Measurements from ENCODE around the gene TCTN2. TPM values are rescaled to one million over a fixed set of nuclear protein-coding genes. Genes with fewer than 3 reads are reported as not detected.

TCTN2 gene
- total RNA-seq, 1 donor, result 13.0 TPM

- TF ChIP-seq CTCF (IDR thresholded peaks at IDR 0.05; ENCODE audit: insufficient read depth, low read depth, low read length), result no peak
These were observed 25.0 kb upstream of the TCTN2 start for GRCh38 chr12:123645878-123646277.

DNA sequence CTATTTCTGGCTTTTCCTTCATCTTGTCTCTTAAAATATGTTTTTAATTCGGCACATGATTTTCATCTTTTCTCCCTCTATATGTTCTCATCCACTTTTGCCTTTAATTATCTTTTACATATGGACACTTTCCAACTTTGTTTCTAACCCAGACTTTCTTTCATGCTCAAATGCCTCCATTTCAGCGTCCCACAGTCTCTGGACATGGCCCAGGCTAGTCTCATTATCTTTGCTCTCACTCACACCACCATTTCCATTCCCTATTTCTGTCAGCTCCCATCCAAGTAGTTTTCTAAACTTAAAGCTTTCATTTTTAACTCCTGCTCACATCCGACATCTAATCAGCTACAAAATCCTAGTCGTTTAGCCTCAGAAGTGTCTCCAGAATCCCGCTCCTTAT lies 22.5 kb upstream of the TCTN2 start:
- TF ChIP-seq CTCF (IDR thresholded peaks at IDR 0.05; ENCODE audit: insufficient read depth, low read depth, low read length), result no peak
- H3K4me3 ChIP-seq (ENCODE audit: low read depth, low read length), result no peak overlapping the region
- DNase-seq (ENCODE audit: low read depth), result no peak

More at GRCh38 chr12:123645878-123646277, 25.0 kb upstream of the TCTN2 start:
- no peak overlapping the region for H3K4me3 ChIP-seq (ENCODE audit: low read depth, low read length)
- no peak for DNase-seq (ENCODE audit: low read depth)

GRCh38 chr12:123654129-123654701 lies 16.7 kb upstream of the TCTN2 start:
- no peak for DNase-seq (ENCODE audit: low read depth)
- H3K4me3 ChIP-seq (ENCODE audit: low read depth, low read length), result no peak overlapping the region
- TF ChIP-seq CTCF (IDR thresholded peaks at IDR 0.05; ENCODE audit: insufficient read depth, low read depth, low read length), result no peak

GRCh38 chr12:123655420-123655819 lies 15.5 kb upstream of the TCTN2 start:
- no peak for DNase-seq (ENCODE audit: low read depth)
- no peak overlapping the region for H3K4me3 ChIP-seq (ENCODE audit: low read depth, low read length)
- TF ChIP-seq CTCF (IDR thresholded peaks at IDR 0.05; ENCODE audit: insufficient read depth, low read depth, low read length), result no peak

DNA sequence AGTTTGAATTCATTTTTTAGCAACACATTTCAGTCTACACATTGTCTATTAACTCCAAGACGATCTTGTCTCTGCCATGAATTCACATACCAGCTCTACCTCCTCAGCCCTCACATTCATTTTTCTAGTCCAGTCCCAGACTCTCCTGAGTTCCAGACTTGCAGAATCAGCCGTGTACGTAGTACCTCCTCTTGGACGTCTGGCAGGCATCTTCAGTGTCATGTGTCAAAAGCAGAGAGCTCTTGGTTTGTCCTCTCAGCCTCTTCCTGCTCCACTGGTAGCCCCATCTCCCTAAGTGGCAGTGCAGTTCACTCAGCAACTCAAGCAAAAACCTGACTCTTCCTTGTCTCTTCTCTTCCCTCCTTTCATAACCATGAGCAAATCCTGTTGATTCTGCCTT lies 14.5 kb upstream of the TCTN2 start:
- no peak for DNase-seq (ENCODE audit: low read depth)
- no peak for TF ChIP-seq CTCF (IDR thresholded peaks at IDR 0.05; ENCODE audit: insufficient read depth, low read depth, low read length)
- H3K4me3 ChIP-seq (ENCODE audit: low read depth, low read length), result no peak overlapping the region

GRCh38 chr12:123657211-123657610 lies 13.7 kb upstream of the TCTN2 start:
- no peak for DNase-seq (ENCODE audit: low read depth)
- TF ChIP-seq CTCF (IDR thresholded peaks at IDR 0.05; ENCODE audit: insufficient read depth, low read depth, low read length), result no peak
- no peak overlapping the region for H3K4me3 ChIP-seq (ENCODE audit: low read depth, low read length)

All from fibroblast of villous mesenchyme (primary cell).